ENCODE data around the gene CSF1.
"Not testable (repeated sequence)": the region's sequence is repeated elsewhere in the genome, so short reads cannot be mapped to it uniquely, and the experiment has no call there.

CSF1 gene

GRCh38 chr1:109910123-109910962 is at the start of gene CSF1:
CSF1 (plus strand) TSS chr1:109910849; CDS start chr1:109911024, 175 bp downstream.
- Histone ChIP-seq H3K27ac (peak within 1 kb of the TSS; percentile 8), H3K4me1 (no peaks in the 10 kb centered on the region), H3K27me3 (ENCODE audit: control insufficient read depth, insufficient read depth, low read length) (no peaks in the 10 kb centered on the region), H3K79me2 (no peaks in the 10 kb centered on the region), H3K9me3 (ENCODE audit: control insufficient read depth, low read length) (no peaks in the 10 kb centered on the region), H3K36me3 (ENCODE audit: control insufficient read depth, insufficient read depth, low read length) (no peaks in the 10 kb centered on the region), H3K4me2 (ENCODE audit: low read length) (peak within 1 kb of the TSS; percentile 82), H3K9ac (no peak within 1 kb of the TSS), H3K4me3 (ENCODE audit: low read depth, low read length) (peak within 1 kb of the TSS; percentile 63), H2AFZ (peak within 1 kb of the TSS; percentile 78)
- TF ChIP-seq CTCF (IDR thresholded peaks at IDR 0.05), result no peak

DNA sequence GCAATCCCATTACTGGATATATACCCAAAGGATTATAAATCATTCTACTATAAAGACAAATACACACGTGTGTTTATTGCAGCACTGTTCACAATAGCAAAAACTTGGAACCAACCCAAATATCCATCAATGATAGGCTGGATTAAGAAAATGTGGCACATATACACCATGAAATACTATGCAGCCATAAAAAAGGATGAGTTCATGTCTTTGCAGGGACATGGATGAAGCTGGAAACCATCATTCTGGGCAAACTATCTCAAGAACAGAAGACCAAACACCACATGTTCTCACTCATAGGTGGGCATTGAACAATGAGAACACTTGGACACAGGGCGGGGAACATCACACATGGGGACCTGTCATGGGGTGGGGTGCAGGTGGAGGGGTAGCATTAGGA is 49.0 kb upstream of the CSF1 start:
- not testable (repeated sequence) for H3K4me1 ChIP-seq; H3K4me3 ChIP-seq (ENCODE audit: low read depth, low read length)

DNA sequence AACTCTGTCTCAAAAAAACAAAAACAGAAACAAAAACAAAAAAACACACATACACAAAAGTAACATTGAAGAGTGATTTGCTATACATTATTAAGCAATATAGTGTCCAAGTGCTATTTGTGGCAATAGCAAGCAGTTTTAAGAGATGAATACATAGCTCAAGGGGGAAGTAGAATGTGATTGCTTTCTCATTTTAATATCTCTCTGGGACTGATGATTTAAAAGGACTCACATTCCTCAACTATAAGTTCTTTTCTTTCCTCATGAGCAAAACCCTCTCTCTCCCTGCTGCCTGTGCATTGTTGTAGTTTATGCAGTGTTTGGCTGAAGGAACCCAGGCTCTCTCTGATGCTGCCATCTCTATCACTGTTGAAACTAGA is 47.0 kb upstream of the CSF1 start:
- H3K9me3 ChIP-seq (ENCODE audit: control insufficient read depth, low read length), result no peaks in the 10 kb centered on the region
- no peaks in the 10 kb centered on the region for H3K4me1 ChIP-seq
- H3K4me3 ChIP-seq (ENCODE audit: low read depth, low read length), result no peak overlapping the region
- H2AFZ ChIP-seq, result no peak overlapping the region
- no peak overlapping the region for H3K9ac ChIP-seq
- no peaks in the 10 kb centered on the region for H3K79me2 ChIP-seq
- H3K36me3 ChIP-seq (ENCODE audit: control insufficient read depth, insufficient read depth, low read length), result no peaks in the 10 kb centered on the region
- no peak overlapping the region for H3K27ac ChIP-seq
- H3K4me2 ChIP-seq (ENCODE audit: low read length), result no peak overlapping the region
- no peaks in the 10 kb centered on the region for H3K27me3 ChIP-seq (ENCODE audit: control insufficient read depth, insufficient read depth, low read length)
- no peak for TF ChIP-seq CTCF (IDR thresholded peaks at IDR 0.05)

More for the DNA sequence above, 49.0 kb upstream of the CSF1 start:
- H3K27ac ChIP-seq; H3K79me2 ChIP-seq; H3K9me3 ChIP-seq (ENCODE audit: control insufficient read depth, low read length); H3K36me3 ChIP-seq (ENCODE audit: control insufficient read depth, insufficient read depth, low read length); H3K27me3 ChIP-seq (ENCODE audit: control insufficient read depth, insufficient read depth, low read length); H3K9ac ChIP-seq; H2AFZ ChIP-seq; H3K4me2 ChIP-seq (ENCODE audit: low read length): not testable (repeated sequence)

DNA sequence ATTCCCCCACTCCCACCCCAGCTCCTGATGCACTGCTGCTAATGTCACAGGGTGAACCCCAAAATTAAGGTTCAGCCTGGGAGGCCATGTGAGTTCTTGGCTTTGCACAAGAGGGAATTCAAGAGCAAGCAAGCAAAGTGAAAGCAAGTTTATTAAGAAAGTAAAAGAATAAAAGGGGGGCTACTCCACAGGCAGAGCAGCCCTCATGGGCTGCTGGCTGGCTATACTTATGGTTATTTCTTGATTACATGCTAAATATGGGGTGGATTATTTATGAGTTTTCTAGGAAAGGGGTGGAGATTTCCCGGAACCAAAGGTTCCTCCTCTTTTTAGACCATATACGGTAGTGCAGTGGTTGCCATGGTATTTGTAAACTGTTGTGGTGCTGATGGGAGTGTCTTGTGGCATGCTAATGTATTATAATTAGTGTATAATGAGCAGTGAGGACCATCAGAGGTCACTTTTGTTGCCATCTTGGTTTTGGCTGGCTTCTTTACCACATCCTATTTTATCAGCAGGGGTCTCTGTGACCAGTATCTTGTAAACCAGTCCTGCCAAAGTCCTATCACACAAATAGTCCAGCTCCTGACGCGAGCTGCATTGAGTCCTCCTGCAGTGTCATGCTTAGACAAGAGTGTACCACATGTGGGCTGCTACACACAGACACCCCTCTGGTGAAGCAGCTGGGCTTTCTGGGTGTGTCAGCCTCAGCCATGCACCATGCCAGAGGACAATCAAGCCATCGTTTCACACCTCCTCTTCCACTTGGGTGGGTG is 46.4 kb upstream of the CSF1 start:
- H3K27ac ChIP-seq, result peak overlapping the region; percentile 11
- TF ChIP-seq CTCF (IDR thresholded peaks at IDR 0.05), result no peak
- no peaks in the 10 kb centered on the region for H3K27me3 ChIP-seq (ENCODE audit: control insufficient read depth, insufficient read depth, low read length)
- H3K36me3 ChIP-seq (ENCODE audit: control insufficient read depth, insufficient read depth, low read length), result no peaks in the 10 kb centered on the region
- no peak overlapping the region for H3K4me3 ChIP-seq (ENCODE audit: low read depth, low read length)
- H3K4me2 ChIP-seq (ENCODE audit: low read length), result no peak overlapping the region
- H3K79me2 ChIP-seq, result no peaks in the 10 kb centered on the region
- H3K4me1 ChIP-seq, result no peaks in the 10 kb centered on the region
- no peaks in the 10 kb centered on the region for H3K9me3 ChIP-seq (ENCODE audit: control insufficient read depth, low read length)
- no peak overlapping the region for H3K9ac ChIP-seq
- H2AFZ ChIP-seq, result no peak overlapping the region

DNA sequence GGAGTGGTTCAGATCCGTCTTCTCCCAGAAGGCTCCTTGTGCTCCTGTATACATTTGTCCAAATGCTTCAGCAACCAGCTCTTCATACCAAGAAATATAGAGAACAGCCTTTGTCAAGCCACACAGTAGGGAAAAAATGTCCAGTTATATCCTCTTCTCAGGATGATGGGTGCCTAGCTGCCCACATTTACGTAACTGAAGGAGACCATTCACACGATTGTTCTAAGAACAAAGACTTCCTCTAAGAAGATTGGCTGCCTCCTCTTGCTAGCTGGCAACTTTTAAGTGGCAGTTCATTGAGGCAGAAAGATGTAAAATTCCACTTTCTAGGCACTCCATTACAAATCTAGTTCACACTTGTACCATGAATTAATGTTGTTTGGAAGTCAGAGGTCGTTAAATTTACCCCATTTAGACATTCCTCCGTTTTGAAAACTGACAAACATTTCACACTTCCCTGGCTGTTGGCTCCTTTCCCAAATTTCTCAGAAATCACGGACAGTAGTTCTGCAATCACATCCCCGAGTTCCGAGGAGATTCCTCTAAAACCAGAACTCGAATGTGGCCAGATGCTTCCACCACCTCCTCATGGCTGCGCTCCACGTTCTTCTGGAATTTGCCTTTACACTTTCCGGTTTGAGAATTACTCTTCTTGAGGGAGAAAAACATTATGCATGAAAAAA is 45.6 kb upstream of the CSF1 start:
- no peaks in the 10 kb centered on the region for H3K36me3 ChIP-seq (ENCODE audit: control insufficient read depth, insufficient read depth, low read length)
- no peak overlapping the region for H2AFZ ChIP-seq
- TF ChIP-seq CTCF (IDR thresholded peaks at IDR 0.05), result no peak
- no peak overlapping the region for H3K9ac ChIP-seq
- H3K9me3 ChIP-seq (ENCODE audit: control insufficient read depth, low read length), result no peaks in the 10 kb centered on the region
- no peak overlapping the region for H3K4me2 ChIP-seq (ENCODE audit: low read length)
- no peaks in the 10 kb centered on the region for H3K79me2 ChIP-seq
- H3K4me3 ChIP-seq (ENCODE audit: low read depth, low read length), result no peak overlapping the region
- H3K27ac ChIP-seq, result peak overlapping the region; percentile 11
- no peaks in the 10 kb centered on the region for H3K27me3 ChIP-seq (ENCODE audit: control insufficient read depth, insufficient read depth, low read length)
- no peaks in the 10 kb centered on the region for H3K4me1 ChIP-seq

Data from parathyroid adenoma (tissue), 2 donors.